Measurements from ENCODE around the gene CFL1. TPM values are rescaled to one million over a fixed set of nuclear protein-coding genes. Genes with fewer than 3 reads are reported as not detected.

Gene CFL1
- total RNA-seq, 1 donor from 2014 or later: 1,155 TPM

DNA sequence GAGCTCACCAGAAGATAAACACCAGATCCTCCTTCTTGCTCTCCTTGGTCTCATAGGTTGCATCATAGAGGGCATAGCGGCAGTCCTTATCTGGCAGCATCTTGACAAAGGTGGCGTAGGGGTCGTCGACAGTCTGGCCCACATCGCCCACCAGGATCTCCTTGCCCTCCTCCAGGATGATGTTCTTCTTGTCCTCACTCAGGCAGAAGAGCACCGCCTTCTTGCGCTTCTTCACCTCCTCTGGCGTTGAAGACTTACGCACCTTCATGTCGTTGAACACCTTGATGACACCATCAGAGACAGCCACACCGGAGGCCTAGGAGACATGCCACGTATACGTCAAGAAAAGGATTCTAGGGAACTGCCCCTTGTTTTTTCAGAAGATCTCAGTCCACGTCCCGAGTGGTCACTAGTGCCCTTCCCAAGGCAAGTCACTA is 2.0 kb downstream of the CFL1 start:
- Mint-ChIP-seq H3K27me3 (ENCODE audit: low read depth) (no peaks in the 10 kb centered on the region), H3K27ac (no peak overlapping the region), H3K9me3 (peaks cover 9% of the 10 kb centered on the region), H3K4me3 (ENCODE audit: low read depth) (peak overlapping the region; percentile 87), H3K36me3 (ENCODE audit: low read depth) (peaks cover 65% of the 10 kb centered on the region), H3K4me1 (ENCODE audit: low read depth) (peaks cover 29% of the 10 kb centered on the region)
- no peak for DNase-seq (ENCODE audit: low spot score)
- intact Hi-C loops (cut with micrococcal nuclease): loop anchor here (10.0 kb wide), 2 partner anchors 281 to 771 kb away; partner anchors contain the start of genes CDCA5, EHBP1L1, FAM89B and ZFPL1

DNA sequence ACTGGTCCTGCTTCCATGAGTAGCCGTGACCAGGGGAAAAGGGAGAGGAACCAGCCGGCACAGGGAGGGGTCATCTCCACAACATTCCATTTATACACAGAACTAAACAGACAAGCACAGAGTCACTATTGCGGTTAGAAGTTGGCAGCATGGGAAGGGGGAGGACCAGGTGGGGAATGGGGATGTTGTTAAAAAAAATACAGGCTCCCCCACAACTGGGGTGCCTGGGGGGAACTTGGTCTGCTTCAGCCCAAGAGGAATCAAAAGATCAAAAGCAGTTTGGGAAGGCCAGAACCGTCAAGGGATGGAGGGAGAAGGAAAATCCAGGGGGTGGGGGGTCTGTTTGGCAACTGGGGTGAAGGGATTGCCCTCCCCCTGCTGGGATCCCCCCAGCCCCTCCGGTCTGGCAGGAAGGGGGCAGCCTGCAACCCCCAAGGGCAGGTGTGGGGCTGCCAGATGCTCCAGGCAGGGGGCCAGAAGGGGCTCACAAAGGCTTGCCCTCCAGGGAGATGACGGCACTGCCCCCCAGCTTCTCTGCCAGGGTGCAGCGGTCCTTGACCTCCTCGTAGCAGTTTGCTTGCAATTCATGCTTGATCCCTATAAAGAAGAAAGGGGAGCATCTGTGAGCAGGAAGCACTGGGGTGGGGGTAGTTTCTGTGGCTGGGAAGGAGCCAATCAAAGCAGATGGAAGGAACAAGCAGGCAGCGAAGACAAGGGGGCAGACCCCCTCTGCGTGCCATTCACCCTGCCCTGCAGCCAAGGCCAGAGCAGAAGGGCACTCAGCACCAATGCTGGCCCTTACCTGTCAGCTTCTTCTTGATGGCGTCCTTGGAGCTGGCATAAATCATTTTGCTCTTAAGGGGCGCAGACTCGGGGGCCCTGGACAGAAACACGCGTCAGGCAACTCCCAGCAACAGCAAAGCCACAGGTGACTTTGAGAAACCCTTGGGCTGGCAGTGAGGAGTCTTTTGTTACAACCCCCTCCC is 2.8 kb downstream of the CFL1 start:
- no peak overlapping the region for H3K27ac Mint-ChIP-seq
- peaks cover 70% of the 10 kb centered on the region for H3K36me3 Mint-ChIP-seq (ENCODE audit: low read depth)
- intact Hi-C loops (cut with micrococcal nuclease): loop anchor here (10.0 kb wide), 2 partner anchors 280 to 770 kb away; partner anchors contain the start of genes CDCA5, EHBP1L1, FAM89B and ZFPL1
- H3K4me3 Mint-ChIP-seq (ENCODE audit: low read depth): peak overlapping the region; percentile 87
- no peak for DNase-seq (ENCODE audit: low spot score)
- H3K27me3 Mint-ChIP-seq (ENCODE audit: low read depth): no peaks in the 10 kb centered on the region
- H3K9me3 Mint-ChIP-seq: peaks cover 9% of the 10 kb centered on the region
- H3K4me1 Mint-ChIP-seq (ENCODE audit: low read depth): peaks cover 29% of the 10 kb centered on the region

DNA sequence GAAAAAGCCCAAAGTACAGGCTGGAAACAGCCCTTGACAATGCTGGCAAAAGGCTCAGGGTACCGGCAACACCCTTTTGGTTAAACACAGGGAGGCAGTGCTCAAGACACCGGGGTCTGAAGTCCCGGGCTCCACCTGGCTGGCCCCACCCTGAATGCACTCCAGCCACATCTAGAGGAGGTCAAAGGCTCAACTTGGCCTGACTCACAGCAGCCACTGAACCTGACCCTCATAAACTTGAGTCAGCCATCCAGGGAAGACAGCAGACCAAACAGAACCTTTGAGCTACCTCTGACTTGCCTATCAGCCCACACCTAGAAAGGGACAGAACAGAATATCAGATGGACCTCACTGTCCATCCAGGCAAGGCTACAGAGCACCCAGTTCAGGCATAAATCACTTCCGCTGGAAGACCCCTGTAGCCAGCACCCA is 3.8 kb downstream of the CFL1 start:
- intact Hi-C loops (cut with micrococcal nuclease): loop anchor here (10.0 kb wide), 2 partner anchors 279 to 769 kb away; partner anchors contain the start of genes CDCA5, EHBP1L1, FAM89B and ZFPL1
- H3K9me3 Mint-ChIP-seq: peaks cover 9% of the 10 kb centered on the region
- no peaks in the 10 kb centered on the region for H3K27me3 Mint-ChIP-seq (ENCODE audit: low read depth)
- peaks cover 72% of the 10 kb centered on the region for H3K36me3 Mint-ChIP-seq (ENCODE audit: low read depth)
- DNase-seq (ENCODE audit: low spot score): no peak
- peaks cover 25% of the 10 kb centered on the region for H3K4me1 Mint-ChIP-seq (ENCODE audit: low read depth)
- no peak overlapping the region for H3K27ac Mint-ChIP-seq
- H3K4me3 Mint-ChIP-seq (ENCODE audit: low read depth): peak overlapping the region; percentile 71

DNA sequence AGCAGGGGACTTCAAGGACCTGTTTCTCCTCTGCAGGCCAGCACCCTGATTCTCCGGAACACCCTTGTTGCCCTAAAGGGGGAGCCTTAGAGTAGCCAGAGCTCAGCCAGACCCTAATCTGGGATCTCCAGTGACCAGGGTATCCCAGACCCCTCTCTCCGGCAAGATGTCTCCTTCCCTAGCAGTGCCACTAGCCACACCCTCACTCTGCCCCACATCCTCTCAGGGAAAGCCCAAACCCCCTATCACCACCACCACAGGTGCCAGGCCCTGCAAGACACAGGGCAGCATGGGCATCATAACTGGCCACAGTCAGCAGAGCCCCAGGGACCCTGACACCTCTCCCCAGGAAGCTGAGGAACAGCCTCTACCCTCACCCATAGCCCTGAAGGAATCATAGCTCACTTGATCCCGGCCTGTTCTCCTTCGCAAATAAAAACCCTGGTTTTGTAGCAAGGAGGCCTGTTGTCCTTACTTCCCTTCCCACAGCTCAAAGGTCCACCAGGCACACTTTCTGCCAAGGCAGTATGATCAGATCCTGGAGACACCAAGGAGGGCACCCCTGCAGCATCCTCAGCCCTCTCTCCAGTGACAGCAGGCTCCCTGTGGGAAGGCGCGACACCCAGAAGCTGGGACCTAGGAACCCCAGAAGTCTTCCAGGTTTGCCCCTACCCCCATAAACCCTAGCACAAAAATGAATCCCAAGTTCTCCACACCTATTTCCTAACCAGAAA is 4.6 kb downstream of the CFL1 start:
- Mint-ChIP-seq H3K9me3 (peaks cover 9% of the 10 kb centered on the region), H3K27ac (no peak overlapping the region), H3K4me3 (ENCODE audit: low read depth) (no peak overlapping the region), H3K27me3 (ENCODE audit: low read depth) (no peaks in the 10 kb centered on the region), H3K36me3 (ENCODE audit: low read depth) (peaks cover 72% of the 10 kb centered on the region), H3K4me1 (ENCODE audit: low read depth) (peaks cover 20% of the 10 kb centered on the region)
- intact Hi-C loops (cut with micrococcal nuclease): loop anchor here (10.0 kb wide), 2 partner anchors 279 to 769 kb away; partner anchors contain the start of genes CDCA5, EHBP1L1, FAM89B and ZFPL1
- DNase-seq (ENCODE audit: low spot score): no peak

DNA sequence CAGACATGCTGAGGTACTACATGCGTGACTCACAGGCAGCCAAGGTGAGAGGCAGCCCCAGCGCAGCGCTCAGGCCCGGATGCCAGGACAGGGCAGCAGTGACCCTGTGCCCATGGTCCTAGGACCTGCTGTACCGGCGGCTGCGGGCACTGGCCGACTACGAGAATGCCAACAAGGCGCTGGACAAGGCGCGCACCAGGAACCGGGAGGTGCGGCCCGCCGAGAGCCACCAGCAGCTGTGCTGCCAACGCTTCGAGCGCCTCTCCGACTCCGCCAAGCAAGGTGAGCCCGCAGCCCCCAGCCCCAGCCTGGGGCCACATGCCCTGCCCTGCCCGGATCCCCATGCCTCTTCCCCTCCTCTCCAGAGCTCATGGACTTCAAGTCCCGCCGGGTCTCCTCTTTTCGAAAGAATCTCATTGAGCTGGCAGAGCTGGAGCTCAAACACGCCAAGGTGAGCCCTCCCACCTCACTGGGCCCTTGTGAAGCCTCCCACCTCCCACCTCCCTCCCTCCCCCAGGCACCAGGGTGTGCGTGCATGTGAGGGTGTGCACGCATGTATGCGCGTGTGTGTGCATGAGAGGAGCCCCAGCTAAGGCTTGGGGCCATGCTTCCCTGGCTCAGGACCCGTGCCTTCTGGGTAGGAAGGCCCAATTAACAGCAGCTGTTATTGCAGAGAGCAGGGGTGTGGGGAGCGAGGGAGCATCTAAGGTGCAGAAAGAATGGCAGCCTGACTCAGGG is 5.3 kb downstream of the CFL1 start:
- no peak overlapping the region for H3K27ac Mint-ChIP-seq
- intact Hi-C loops (cut with micrococcal nuclease): loop anchor here (10.0 kb wide), 2 partner anchors 278 to 768 kb away; partner anchors contain the start of genes CDCA5, EHBP1L1, FAM89B and ZFPL1
- peaks cover 69% of the 10 kb centered on the region for H3K36me3 Mint-ChIP-seq (ENCODE audit: low read depth)

DNA sequence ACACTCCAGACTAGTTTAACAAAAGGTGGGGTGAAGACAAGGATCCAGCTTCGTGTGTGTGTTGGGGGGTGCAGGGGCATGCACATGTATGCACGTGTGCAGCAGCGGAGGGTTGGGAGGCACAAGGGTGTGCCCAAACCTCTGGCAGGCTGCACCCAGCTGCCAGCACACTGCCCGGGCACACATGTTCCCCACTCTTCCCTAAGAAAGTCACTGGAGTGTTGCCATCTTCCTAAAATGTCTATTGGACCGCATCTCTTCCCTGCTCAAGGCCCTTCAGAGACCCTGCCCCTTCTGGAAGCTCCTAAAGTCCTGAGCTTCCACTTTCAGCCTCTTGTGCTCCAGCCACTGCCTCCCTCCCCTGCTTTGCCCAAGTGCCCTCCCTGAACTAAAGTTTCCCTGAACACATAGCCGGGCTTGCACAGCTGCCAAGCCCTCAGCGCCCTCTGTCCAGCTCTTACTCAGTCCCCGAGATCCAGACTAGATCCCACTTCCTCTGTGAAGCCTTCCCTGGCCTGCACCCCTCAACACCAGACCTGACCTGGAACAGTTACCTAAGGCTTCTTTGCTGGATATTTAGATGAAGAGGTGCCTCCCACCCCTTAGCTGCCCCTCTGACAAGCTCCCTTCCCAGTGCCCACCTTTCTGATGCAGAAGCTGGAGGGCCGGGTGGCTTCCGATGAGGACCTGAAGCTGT is 6.0 kb downstream of the CFL1 start:
- no peak for DNase-seq (ENCODE audit: low spot score)
- Mint-ChIP-seq H3K27me3 (ENCODE audit: low read depth) (no peaks in the 10 kb centered on the region), H3K9me3 (peaks cover 9% of the 10 kb centered on the region), H3K4me1 (ENCODE audit: low read depth) (peaks cover 18% of the 10 kb centered on the region), H3K4me3 (ENCODE audit: low read depth) (peak overlapping the region; percentile 26), H3K27ac (no peak overlapping the region), H3K36me3 (ENCODE audit: low read depth) (peaks cover 68% of the 10 kb centered on the region)
- intact Hi-C loops (cut with micrococcal nuclease): loop anchor here (10.0 kb wide), 2 partner anchors 277 to 767 kb away; partner anchors contain the start of genes CDCA5, EHBP1L1, FAM89B and ZFPL1

More for the DNA sequence above, 5.3 kb downstream of the CFL1 start:
- peaks cover 9% of the 10 kb centered on the region for H3K9me3 Mint-ChIP-seq
- DNase-seq (ENCODE audit: low spot score): no peak
- peaks cover 18% of the 10 kb centered on the region for H3K4me1 Mint-ChIP-seq (ENCODE audit: low read depth)
- H3K27me3 Mint-ChIP-seq (ENCODE audit: low read depth): no peaks in the 10 kb centered on the region
- H3K4me3 Mint-ChIP-seq (ENCODE audit: low read depth): peak overlapping the region; percentile 26

DNA sequence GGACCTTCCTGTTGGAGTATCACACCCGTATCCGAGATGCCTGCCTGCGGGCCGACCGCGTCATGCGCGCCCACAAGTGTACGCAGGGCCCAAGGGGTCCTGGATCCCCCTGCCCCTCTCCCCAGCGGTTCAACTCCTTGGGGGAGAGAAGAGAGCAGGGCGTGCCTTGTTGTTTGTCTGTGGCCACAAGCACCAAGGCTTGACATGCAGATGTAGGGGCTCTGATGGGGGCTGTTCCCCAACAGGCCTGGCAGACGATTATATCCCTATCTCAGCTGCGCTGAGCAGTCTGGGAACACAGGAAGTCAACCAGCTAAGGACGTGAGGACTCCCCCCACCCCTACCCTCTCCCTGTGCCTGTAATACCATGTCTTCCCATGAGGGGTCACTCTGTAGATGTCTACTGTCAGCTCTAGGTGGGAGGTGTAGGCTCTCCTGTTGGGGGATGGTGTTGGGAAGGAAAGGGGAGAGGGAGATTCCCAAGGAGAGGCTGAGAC is 6.8 kb downstream of the CFL1 start:
- Mint-ChIP-seq H3K27me3 (ENCODE audit: low read depth) (no peaks in the 10 kb centered on the region), H3K4me1 (ENCODE audit: low read depth) (peaks cover 10% of the 10 kb centered on the region), H3K27ac (no peak overlapping the region), H3K36me3 (ENCODE audit: low read depth) (peaks cover 60% of the 10 kb centered on the region), H3K9me3 (peaks cover 9% of the 10 kb centered on the region), H3K4me3 (ENCODE audit: low read depth) (no peak overlapping the region)
- intact Hi-C loops (cut with micrococcal nuclease): loop anchor here (10.0 kb wide), 2 partner anchors 276 to 766 kb away; partner anchors contain the start of genes CDCA5, EHBP1L1, FAM89B and ZFPL1
- peak; percentile 9 for DNase-seq (ENCODE audit: low spot score)

DNA sequence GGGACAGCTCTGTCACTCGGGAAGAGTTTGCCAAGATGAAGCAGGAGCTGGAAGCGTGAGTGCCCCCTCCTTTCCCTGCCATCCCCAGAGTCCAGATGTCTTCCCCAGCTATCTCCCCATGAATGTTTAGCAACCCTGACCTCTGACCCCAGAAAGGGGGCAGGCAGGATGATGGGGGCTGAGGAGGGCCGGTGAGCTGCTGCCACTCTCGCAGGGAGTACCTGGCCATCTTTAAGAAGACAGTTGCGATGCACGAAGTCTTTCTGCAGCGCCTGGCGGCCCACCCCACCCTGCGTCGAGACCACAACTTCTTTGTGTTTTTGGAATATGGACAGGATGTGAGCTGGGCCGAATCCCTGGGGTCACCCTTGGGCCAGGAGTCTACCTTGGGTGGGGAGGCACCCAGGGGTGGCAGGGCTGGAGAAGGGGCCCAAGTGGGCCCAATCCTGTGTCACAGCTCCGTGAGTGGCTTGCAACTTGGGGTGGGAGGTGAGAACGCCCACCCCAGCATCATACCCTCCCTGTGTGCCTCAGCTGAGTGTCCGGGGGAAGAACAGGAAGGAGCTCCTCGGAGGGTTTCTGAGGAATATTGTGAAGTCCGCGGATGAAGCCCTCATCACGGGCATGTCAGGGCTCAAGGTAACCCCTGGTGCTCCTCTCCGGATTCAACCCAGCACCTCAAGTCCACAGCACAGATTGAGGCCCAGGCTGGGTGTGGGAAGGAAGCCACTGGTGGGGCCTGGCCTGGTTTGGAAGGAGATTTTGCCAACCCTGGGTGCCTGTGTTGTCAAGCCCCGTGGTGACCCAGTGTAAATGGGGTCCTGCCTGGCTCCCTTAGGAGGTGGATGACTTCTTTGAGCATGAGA is 7.5 kb downstream of the CFL1 start:
- DNase-seq (ENCODE audit: low spot score): peak; percentile 10
- no peaks in the 10 kb centered on the region for H3K27me3 Mint-ChIP-seq (ENCODE audit: low read depth)
- H3K9me3 Mint-ChIP-seq: peaks cover 9% of the 10 kb centered on the region
- no peak overlapping the region for H3K4me3 Mint-ChIP-seq (ENCODE audit: low read depth)
- intact Hi-C loops (cut with micrococcal nuclease): loop anchor here (10.0 kb wide), 2 partner anchors 276 to 766 kb away; partner anchors contain the start of genes CDCA5, EHBP1L1, FAM89B and ZFPL1
- no peak overlapping the region for H3K27ac Mint-ChIP-seq
- peaks cover 6% of the 10 kb centered on the region for H3K4me1 Mint-ChIP-seq (ENCODE audit: low read depth)
- peaks cover 53% of the 10 kb centered on the region for H3K36me3 Mint-ChIP-seq (ENCODE audit: low read depth)

DNA sequence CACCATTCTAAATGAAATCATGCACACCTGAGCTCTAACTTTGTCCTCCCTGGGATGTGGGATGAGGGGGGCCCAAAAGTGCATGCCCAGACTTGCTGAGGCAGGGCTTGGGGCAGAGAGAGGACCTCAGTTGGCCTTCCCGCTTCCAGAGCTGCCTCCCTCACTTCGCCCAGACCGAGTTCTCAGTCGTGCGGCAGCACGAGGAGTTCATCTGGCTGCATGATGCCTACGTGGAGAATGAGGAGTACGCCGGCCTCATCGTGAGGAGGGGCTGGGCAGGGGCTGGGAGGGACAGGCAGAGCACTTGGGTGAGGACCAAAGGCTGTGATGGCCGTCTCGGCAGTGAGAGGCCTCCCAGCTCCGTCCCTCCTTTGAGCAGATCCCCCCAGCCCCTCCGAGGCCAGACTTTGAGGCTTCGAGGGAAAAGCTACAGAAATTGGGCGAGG is 8.2 kb downstream of the CFL1 start:
- no peak for DNase-seq (ENCODE audit: low spot score)
- Mint-ChIP-seq H3K36me3 (ENCODE audit: low read depth) (peaks cover 46% of the 10 kb centered on the region), H3K9me3 (peaks cover 9% of the 10 kb centered on the region), H3K27ac (no peak overlapping the region), H3K27me3 (ENCODE audit: low read depth) (no peaks in the 10 kb centered on the region), H3K4me3 (ENCODE audit: low read depth) (no peak overlapping the region), H3K4me1 (ENCODE audit: low read depth) (peaks cover 4% of the 10 kb centered on the region)
- intact Hi-C loops (cut with micrococcal nuclease): loop anchor here (10.0 kb wide), 2 partner anchors 275 to 765 kb away; partner anchors contain the start of genes CDCA5, EHBP1L1, FAM89B and ZFPL1

DNA sequence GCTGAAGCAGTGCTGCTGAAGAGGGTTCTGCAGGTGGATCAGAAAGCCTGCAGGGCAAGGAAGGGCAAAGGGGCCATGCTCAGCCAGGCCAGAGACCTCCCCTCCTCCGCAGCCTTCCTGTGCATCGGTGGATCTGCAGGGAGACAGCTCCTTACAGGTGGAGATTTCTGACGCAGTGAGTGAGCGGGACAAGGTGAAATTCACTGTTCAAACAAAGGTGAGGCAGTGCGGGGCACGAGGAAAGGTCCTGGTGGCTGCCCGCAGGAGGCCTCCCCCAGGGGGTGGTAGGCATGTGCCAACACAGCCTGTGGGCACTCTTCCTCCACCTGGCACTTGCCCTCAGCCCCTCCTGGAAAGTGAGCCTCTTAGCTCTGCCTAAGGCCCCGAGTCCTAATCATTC is 8.6 kb downstream of the CFL1 start:
- Mint-ChIP-seq H3K27ac (no peak overlapping the region), H3K4me3 (ENCODE audit: low read depth) (no peak overlapping the region), H3K4me1 (ENCODE audit: low read depth) (peaks cover 3% of the 10 kb centered on the region), H3K9me3 (peaks cover 9% of the 10 kb centered on the region), H3K27me3 (ENCODE audit: low read depth) (no peaks in the 10 kb centered on the region), H3K36me3 (ENCODE audit: low read depth) (peaks cover 42% of the 10 kb centered on the region)
- no peak for DNase-seq (ENCODE audit: low spot score)
- intact Hi-C loops (cut with micrococcal nuclease): no loop called here

All from activated T-helper 2 cell treated with anti-CD3 and anti-CD28 coated beads, Interferon-gamma antibody, Interleukin-2, Interleukin-4, amounts not matched to agents 10 μg/mL and 5 μg/mL and 100 μg/mL, durations not matched to agents 14 hours and 24 hours and 36 hours (primary cell).